ENCODE measurements around the gene PSMB10. TPM values are rescaled to one million over a fixed set of nuclear protein-coding genes. Genes with fewer than 3 reads are reported as not detected.

PSMB10 gene
- total RNA-seq, 4 donors from 2014 or later = 26.5 to 33.8 (median 32.6) TPM

DNA sequence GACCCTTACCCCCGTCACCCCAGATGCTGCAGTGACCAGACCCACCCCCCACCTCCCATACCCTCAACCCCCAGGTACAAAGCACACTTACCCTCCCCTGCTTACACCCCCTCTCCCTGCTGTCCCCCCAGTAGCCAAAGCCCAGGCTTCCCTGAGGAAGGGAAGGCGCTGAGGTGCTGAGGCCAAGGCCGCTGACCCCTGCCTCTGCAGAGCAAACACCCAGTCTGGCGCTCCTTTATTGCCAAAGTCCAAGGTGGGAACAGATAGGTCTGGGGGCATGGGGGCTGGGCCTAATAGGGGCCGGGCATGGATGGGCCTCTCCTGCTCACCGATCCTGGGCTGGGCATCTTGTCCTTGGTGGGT lies 6.6 kb upstream of the PSMB10 start:
- no peak for ATAC-seq
- H3K27me3 ChIP-seq = no peaks in the 10 kb centered on the region
- no peaks in the 10 kb centered on the region for H3K9me3 ChIP-seq
- no peak overlapping the region for H3K4me3 ChIP-seq
- peaks cover 0 to 85% of the 10 kb centered on the region in 2 donors for H3K36me3 ChIP-seq
- no peak for TF ChIP-seq POLR2AphosphoS5 (IDR thresholded peaks at IDR 0.05)
- TF ChIP-seq POLR2A (IDR thresholded peaks at IDR 0.05) = no peak
- WGBS, 2 donors (ENCODE audit: low coverage in 1 of 2) = no CpG with 5 or more reads among the region's 6 CpGs
- H3K4me1 ChIP-seq = peaks cover 0 to 61% (median 20%) of the 10 kb centered on the region in 3 donors
- peak overlapping the region; percentile 50 to 84 (median 82) for H3K27ac ChIP-seq

DNA sequence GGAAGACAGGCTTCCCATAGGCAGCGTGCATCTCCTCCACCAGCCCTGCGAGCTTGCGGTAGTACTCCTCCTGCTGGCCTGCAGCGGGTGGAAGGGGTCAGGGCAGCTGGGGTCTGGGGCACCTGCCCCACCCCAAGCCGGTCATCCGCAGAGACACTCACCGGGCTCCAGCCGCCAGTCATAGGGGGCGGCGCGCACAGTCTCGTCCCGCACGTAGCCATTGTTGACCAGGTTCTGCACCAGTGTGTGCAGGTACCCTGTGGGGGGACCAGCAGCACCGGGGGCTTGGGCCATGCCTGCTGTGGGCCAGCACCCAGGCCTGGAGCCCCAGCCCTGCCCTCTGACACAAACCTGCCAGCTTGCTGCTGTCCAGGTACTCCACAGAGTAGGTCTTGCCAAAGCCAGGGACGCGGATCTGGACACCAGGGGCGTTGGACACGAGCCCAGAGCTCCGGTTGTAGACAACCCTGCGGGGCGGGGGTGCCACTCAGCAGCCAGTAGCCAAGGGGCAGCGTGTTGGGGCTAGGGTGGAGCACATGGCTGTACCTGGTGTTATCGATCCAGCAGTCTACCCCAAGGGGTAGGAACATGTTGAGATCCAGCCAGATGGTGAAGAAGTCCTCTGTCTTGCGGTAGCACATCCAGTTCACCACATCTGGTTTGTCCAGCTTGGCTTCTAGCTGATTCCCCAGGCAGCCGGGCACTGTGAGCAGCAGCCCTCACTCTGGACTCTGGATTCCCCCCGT lies 6.0 kb upstream of the PSMB10 start:
- peak overlapping the region in 3 of 4 donors; percentile 79 to 84 (median 84) for H3K27ac ChIP-seq
- TF ChIP-seq POLR2AphosphoS5 (IDR thresholded peaks at IDR 0.05) (no peak), POLR2A (IDR thresholded peaks at IDR 0.05) (peak in 1 of 2 donors; percentile 3), EP300 (IDR thresholded peaks at IDR 0.05) (no peak)
- TF ChIP-seq, protein P1, sequence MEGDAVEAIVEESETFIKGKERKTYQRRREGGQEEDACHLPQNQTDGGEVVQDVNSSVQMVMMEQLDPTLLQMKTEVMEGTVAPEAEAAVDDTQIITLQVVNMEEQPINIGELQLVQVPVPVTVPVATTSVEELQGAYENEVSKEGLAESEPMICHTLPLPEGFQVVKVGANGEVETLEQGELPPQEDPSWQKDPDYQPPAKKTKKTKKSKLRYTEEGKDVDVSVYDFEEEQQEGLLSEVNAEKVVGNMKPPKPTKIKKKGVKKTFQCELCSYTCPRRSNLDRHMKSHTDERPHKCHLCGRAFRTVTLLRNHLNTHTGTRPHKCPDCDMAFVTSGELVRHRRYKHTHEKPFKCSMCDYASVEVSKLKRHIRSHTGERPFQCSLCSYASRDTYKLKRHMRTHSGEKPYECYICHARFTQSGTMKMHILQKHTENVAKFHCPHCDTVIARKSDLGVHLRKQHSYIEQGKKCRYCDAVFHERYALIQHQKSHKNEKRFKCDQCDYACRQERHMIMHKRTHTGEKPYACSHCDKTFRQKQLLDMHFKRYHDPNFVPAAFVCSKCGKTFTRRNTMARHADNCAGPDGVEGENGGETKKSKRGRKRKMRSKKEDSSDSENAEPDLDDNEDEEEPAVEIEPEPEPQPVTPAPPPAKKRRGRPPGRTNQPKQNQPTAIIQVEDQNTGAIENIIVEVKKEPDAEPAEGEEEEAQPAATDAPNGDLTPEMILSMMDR (IDR thresholded peaks at IDR 0.05) = no peak
- no peaks in the 10 kb centered on the region for H3K27me3 ChIP-seq
- peaks cover 0 to 80% of the 10 kb centered on the region in 2 donors for H3K36me3 ChIP-seq
- ATAC-seq = no peak
- 80% methylated on average over 1 of the region's 27 CpGs; no CpG with 5 or more reads in 1 of the 2 donors for WGBS, 2 donors (ENCODE audit: low coverage in 1 of 2)
- no peaks in the 10 kb centered on the region for H3K9me3 ChIP-seq
- no peak overlapping the region for H3K4me3 ChIP-seq
- peaks cover 0 to 61% (median 20%) of the 10 kb centered on the region in 3 donors for H3K4me1 ChIP-seq

DNA sequence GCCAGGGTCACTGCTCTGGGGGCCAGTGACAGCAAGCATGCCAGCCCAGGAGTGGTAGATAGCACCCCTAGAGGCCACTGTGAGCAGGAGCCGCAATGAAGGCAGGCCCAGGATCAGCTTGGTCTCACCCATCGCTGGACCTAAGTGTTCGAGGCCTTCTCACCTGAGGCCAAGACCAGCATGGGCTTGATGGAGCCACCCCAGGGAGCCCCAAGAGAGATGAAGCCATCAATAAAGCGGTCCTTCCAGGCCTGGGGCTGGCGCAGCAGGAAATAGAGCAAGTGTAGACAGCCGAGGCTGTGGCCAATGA lies 5.5 kb upstream of the PSMB10 start:
- Histone ChIP-seq H3K27ac (peak overlapping the region in 3 of 4 donors; percentile 79 to 84 (median 84)), H3K9me3 (no peaks in the 10 kb centered on the region), H3K36me3 (peaks cover 0 to 74% of the 10 kb centered on the region in 2 donors), H3K4me3 (no peak overlapping the region), H3K4me1 (peaks cover 0 to 67% (median 21%) of the 10 kb centered on the region in 3 donors), H3K27me3 (no peaks in the 10 kb centered on the region)
- no peak for ATAC-seq
- no peak for TF ChIP-seq POLR2AphosphoS5 (IDR thresholded peaks at IDR 0.05)
- TF ChIP-seq EP300 (IDR thresholded peaks at IDR 0.05) = no peak
- TF ChIP-seq POLR2A (IDR thresholded peaks at IDR 0.05) = no peak
- TF ChIP-seq, protein P1 (IDR thresholded peaks at IDR 0.05) = peak in 3 of 4 experiments; percentile 46 to 63 (median 54)
- WGBS, 2 donors (ENCODE audit: low coverage in 1 of 2) = 92% methylated on average over 2 of the region's 6 CpGs; no CpG with 5 or more reads in 1 of the 2 donors

DNA sequence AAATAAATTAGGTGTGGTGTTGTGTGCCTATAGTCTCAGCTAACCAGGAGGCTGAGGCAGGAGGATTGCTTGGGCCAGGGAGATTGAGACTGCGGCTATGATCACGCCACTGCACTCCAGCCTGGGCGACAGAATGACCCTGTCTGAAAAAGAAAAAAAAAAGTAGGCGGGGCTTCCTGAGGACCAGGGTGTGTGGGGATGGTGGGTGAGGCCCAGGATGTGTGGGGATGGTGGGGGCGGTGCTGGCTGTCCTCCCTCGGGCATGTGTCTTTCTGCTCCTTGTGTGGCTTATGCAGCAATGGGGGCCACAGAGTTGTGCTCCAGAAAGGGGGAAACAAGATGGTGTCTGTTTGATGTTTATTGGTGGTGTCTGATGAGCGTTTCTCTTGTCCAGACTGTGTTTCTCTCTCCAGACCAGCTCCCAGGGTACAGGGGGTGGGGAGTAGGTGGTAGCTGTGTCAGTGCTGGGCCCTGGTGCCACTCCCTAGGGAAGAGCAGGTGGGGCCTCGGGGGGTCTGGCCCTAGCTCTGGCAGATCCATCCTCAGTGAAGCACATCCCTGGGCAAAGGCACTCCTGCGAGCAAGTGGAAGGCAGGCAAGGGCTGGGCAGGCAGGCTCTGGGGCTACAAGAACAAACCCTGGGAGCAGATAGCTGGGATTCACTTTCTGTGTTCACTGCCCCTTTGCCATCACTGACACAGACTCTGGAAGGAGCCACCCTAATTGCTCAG lies 5.0 kb upstream of the PSMB10 start:
- Histone ChIP-seq H3K9me3 (no peaks in the 10 kb centered on the region), H3K27me3 (no peaks in the 10 kb centered on the region), H3K4me3 (no peak overlapping the region), H3K27ac (peak overlapping the region in 3 of 4 donors; percentile 79 to 84 (median 84)), H3K4me1 (peaks cover 0 to 69% (median 24%) of the 10 kb centered on the region in 3 donors), H3K36me3 (peaks cover 0 to 69% of the 10 kb centered on the region in 2 donors)
- 61 to 80% methylated on average over 1 to 7 of the region's 9 CpGs for WGBS, 2 donors (ENCODE audit: low coverage in 1 of 2)
- no peak for ATAC-seq
- TF ChIP-seq POLR2A (IDR thresholded peaks at IDR 0.05) (no peak), EP300 (IDR thresholded peaks at IDR 0.05) (no peak), POLR2AphosphoS5 (IDR thresholded peaks at IDR 0.05) (no peak)
- TF ChIP-seq, protein P1 (IDR thresholded peaks at IDR 0.05) = no peak

DNA sequence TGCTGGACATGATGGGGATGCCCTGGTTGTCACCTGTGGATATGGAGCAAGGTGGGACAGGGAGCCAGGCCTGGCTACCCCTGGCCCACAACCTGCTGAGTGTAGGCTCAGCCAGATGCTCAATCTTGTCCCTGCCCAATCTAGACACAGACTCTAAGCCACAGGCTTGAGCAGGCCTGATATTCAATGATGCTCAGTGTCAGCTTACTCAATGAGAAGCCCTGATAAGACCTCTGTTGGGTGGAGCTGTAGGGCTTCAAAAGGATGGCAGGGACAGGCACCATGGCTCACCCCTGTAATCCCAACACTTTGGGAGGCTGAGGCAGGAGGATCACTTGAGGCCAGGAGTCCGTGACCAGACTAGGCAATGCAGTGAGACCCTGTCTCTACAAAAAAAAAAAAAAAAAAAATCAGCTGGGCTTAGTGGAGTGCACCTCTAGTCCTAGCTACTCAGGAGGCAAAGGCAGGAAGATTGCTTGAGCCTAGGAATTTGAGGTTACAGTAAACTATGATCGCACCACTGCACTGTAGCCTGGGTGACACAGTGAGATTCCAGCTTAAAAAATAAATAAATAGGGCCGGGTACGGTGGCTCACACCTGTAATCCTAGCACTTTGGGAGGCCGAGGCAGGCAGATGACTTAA lies 3.9 kb upstream of the PSMB10 start:
- no peak overlapping the region for H3K4me3 ChIP-seq
- H3K4me1 ChIP-seq = peaks cover 0 to 62% (median 24%) of the 10 kb centered on the region in 3 donors
- 84 to 100% methylated on average over 1 to 5 of the region's 5 CpGs for WGBS, 2 donors (ENCODE audit: low coverage in 1 of 2)
- peak overlapping the region in 2 of 4 donors; percentile 8 to 79 for H3K27ac ChIP-seq
- H3K36me3 ChIP-seq = peaks cover 0 to 58% of the 10 kb centered on the region in 2 donors
- no peak for ATAC-seq
- H3K27me3 ChIP-seq = no peaks in the 10 kb centered on the region
- H3K9me3 ChIP-seq = no peaks in the 10 kb centered on the region
- TF ChIP-seq EP300 (IDR thresholded peaks at IDR 0.05) = no peak
- no peak for TF ChIP-seq POLR2AphosphoS5 (IDR thresholded peaks at IDR 0.05)
- TF ChIP-seq, protein P1 (IDR thresholded peaks at IDR 0.05) = no peak
- TF ChIP-seq POLR2A (IDR thresholded peaks at IDR 0.05) = no peak
